Tibial nerve (tissue), 4 donors: ENCODE measurements around the gene THAP12.

Experiments used
- CTCF ChIP-seq, 5 experiments: fragments of 200-600 bp in 3 of 5; fragments of 450-650 bp in 2 of 5; sonication (generic) in 3 of 5; IDR thresholded peaks; one replicate each; pipeline ENCODE4 v1.5.1; 2016 to 2019; ENCODE audit warnings: antibody characterized with exemption in 5 of 5, mild to moderate bottlenecking in 3 of 5, moderate library complexity in 2 of 5
- EP300 ChIP-seq, 2 donors: sonication (generic); formaldehyde crosslinking; IDR thresholded peaks; one replicate each; pipeline ENCODE4 v1.6.1; 2017; ENCODE audit warnings: antibody characterized with exemption in 2 of 2, mild to moderate bottlenecking in 1 of 2
- POLR2A ChIP-seq, 2 donors: fragments of 450-650 bp; IDR thresholded peaks; one replicate each; pipeline ENCODE4 v1.6.1; 2017; ENCODE audit warnings: antibody characterized with exemption in 2 of 2, mild to moderate bottlenecking in 2 of 2, moderate library complexity in 2 of 2

GRCh38 chr11:76410851-76411357 is 30.0 kb upstream of the THAP12 start:
- no peak for TF ChIP-seq CTCF (IDR thresholded peaks at IDR 0.05)
- TF ChIP-seq POLR2A (IDR thresholded peaks at IDR 0.05), result no peak
- TF ChIP-seq EP300 (IDR thresholded peaks at IDR 0.05), result no peak
